ENCODE measurements around the gene ZNF362.

The ZNF362 gene

GRCh38 chr1:33241866-33242265 is 14.4 kb upstream of the ZNF362 start:
- no peak overlapping the region for H3K4me3 ChIP-seq (replicated peaks; ENCODE audit: insufficient read depth, low read length)
- H3K27ac ChIP-seq (replicated peaks) = no peak overlapping the region
- no peak for TF ChIP-seq REST (IDR thresholded peaks at IDR 0.05; ENCODE audit: insufficient replicate concordance, low read depth)
- no peak for TF ChIP-seq SPI1 (IDR thresholded peaks at IDR 0.05; ENCODE audit: borderline replicate concordance, low read depth)
- no peak for TF ChIP-seq CTCF (IDR thresholded peaks at IDR 0.05; ENCODE audit: insufficient read depth, low read length)
- TF ChIP-seq GABPA (IDR thresholded peaks at IDR 0.05; ENCODE audit: low read depth) = no peak
- no peak for TF ChIP-seq POLR2AphosphoS5 (IDR thresholded peaks at IDR 0.05; ENCODE audit: low read depth)

GRCh38 chr1:33242652-33243051 is 13.6 kb upstream of the ZNF362 start:
- Histone ChIP-seq H3K27ac (replicated peaks) (no peak overlapping the region), H3K27me3 (ENCODE audit: insufficient read depth, poor library complexity, severe bottlenecking) (peaks cover 2% of the 10 kb centered on the region), H3K4me3 (replicated peaks; ENCODE audit: insufficient read depth, low read length) (no peak overlapping the region)
- TF ChIP-seq POLR2AphosphoS5 (IDR thresholded peaks at IDR 0.05; ENCODE audit: low read depth) = no peak
- no peak for TF ChIP-seq REST (IDR thresholded peaks at IDR 0.05; ENCODE audit: insufficient replicate concordance, low read depth)
- DNase-seq (ENCODE audit: low read depth in 1 of 2, low spot score in 1 of 2) = no peak

More at GRCh38 chr1:33241866-33242265, 14.4 kb upstream of the ZNF362 start:
- H3K27me3 ChIP-seq (ENCODE audit: insufficient read depth, poor library complexity, severe bottlenecking) = peaks cover 2% of the 10 kb centered on the region
- DNase-seq (ENCODE audit: low read depth in 1 of 2, low spot score in 1 of 2) = no peak

GRCh38 chr1:33244143-33244808 is 12.0 kb upstream of the ZNF362 start:
- TF ChIP-seq CTCF (IDR thresholded peaks at IDR 0.05; ENCODE audit: insufficient read depth, low read length) = no peak
- no peak for TF ChIP-seq REST (IDR thresholded peaks at IDR 0.05; ENCODE audit: insufficient replicate concordance, low read depth)
- TF ChIP-seq GABPA (IDR thresholded peaks at IDR 0.05; ENCODE audit: low read depth) = no peak
- no peak for TF ChIP-seq POLR2AphosphoS5 (IDR thresholded peaks at IDR 0.05; ENCODE audit: low read depth)
- no peak for TF ChIP-seq SPI1 (IDR thresholded peaks at IDR 0.05; ENCODE audit: borderline replicate concordance, low read depth)
- no peak for DNase-seq (ENCODE audit: low read depth in 1 of 2, low spot score in 1 of 2)
- Histone ChIP-seq H3K27me3 (ENCODE audit: insufficient read depth, poor library complexity, severe bottlenecking) (peaks cover 2% of the 10 kb centered on the region), H3K27ac (replicated peaks) (no peak overlapping the region), H3K4me3 (replicated peaks; ENCODE audit: insufficient read depth, low read length) (no peak overlapping the region)

Data from HL-60 (cell line).